ENCODE results near the gene ANGPTL8. TPM values are rescaled to one million over a fixed set of nuclear protein-coding genes. Genes with fewer than 3 reads are reported as not detected.

Gene ANGPTL8
- total RNA-seq, 2 experiments from 2014 or later: not detected

GRCh38 chr19:11252665-11253355 lies 13.4 kb downstream of the ANGPTL8 start:
- Histone ChIP-seq H3K4me1 (ENCODE audit: insufficient read depth, low read length) (no peaks in the 10 kb centered on the region), H3K9me3 (ENCODE audit: control insufficient read depth in 1 of 2, insufficient read depth in 1 of 2, low read length in 2 of 2) (peaks cover 0 to 6% of the 10 kb centered on the region in 2 experiments), H3K4me3 (ENCODE audit: low read length) (no peak overlapping the region), H3K36me3 (ENCODE audit: insufficient read depth, low read length) (no peaks in the 10 kb centered on the region), H3K27ac (ENCODE audit: low read depth in 1 of 2, low read length in 2 of 2) (no peak overlapping the region), H3K27me3 (ENCODE audit: control insufficient read depth in 1 of 2, insufficient read depth in 2 of 2, low read length in 2 of 2) (no peaks in the 10 kb centered on the region)
- ChIA-PET CTCF (no interaction called here), POLR2A (no interaction called here)
- no peak for TF ChIP-seq CTCF (IDR thresholded peaks at IDR 0.05)
- no peak for ATAC-seq (ENCODE audit: poor library complexity)
- Mint-ChIP-seq H3K36me3 (ENCODE audit: low read depth) (no peaks in the 10 kb centered on the region), H3K9me3 (no peaks in the 10 kb centered on the region), H3K4me3 (no peak overlapping the region), H3K27me3 (peaks cover 8% of the 10 kb centered on the region), H3K27ac (no peak overlapping the region), H3K4me1 (ENCODE audit: low read depth) (no peaks in the 10 kb centered on the region)
- no peak for DNase-seq
- intact Hi-C loops (cut with DNase I, micrococcal nuclease): no loop called here

- intact Hi-C loops (cut with DNase I, micrococcal nuclease): no loop called here
- DNase-seq (no peak), ATAC-seq (ENCODE audit: poor library complexity) (no peak)
- Mint-ChIP-seq H3K4me1 (ENCODE audit: low read depth) (no peaks in the 10 kb centered on the region), H3K4me3 (no peak overlapping the region), H3K27me3 (peaks cover 7% of the 10 kb centered on the region), H3K27ac (no peak overlapping the region), H3K9me3 (no peaks in the 10 kb centered on the region), H3K36me3 (ENCODE audit: low read depth) (no peaks in the 10 kb centered on the region)
- TF ChIP-seq CTCF (IDR thresholded peaks at IDR 0.05): no peak
- Histone ChIP-seq H3K36me3 (ENCODE audit: insufficient read depth, low read length) (no peaks in the 10 kb centered on the region), H3K4me1 (ENCODE audit: insufficient read depth, low read length) (no peaks in the 10 kb centered on the region), H3K9me3 (ENCODE audit: control insufficient read depth in 1 of 2, insufficient read depth in 1 of 2, low read length in 2 of 2) (peaks cover 0 to 6% of the 10 kb centered on the region in 2 experiments), H3K27me3 (ENCODE audit: control insufficient read depth in 1 of 2, insufficient read depth in 2 of 2, low read length in 2 of 2) (no peaks in the 10 kb centered on the region), H3K27ac (ENCODE audit: low read depth in 1 of 2, low read length in 2 of 2) (no peak overlapping the region), H3K4me3 (ENCODE audit: low read length) (no peak overlapping the region)
- POLR2A ChIA-PET: no interaction called here
- CTCF ChIA-PET: no interaction called here
Measured at GRCh38 chr19:11254666-11255065, 15.2 kb downstream of the ANGPTL8 start.

GRCh38 chr19:11256189-11256588 lies 16.8 kb downstream of the ANGPTL8 start:
- Mint-ChIP-seq H3K27ac (no peak overlapping the region), H3K9me3 (no peaks in the 10 kb centered on the region), H3K4me3 (no peak overlapping the region), H3K36me3 (ENCODE audit: low read depth) (no peaks in the 10 kb centered on the region), H3K4me1 (ENCODE audit: low read depth) (no peaks in the 10 kb centered on the region), H3K27me3 (peaks cover 18% of the 10 kb centered on the region)
- ChIA-PET CTCF (no interaction called here), POLR2A (no interaction called here)
- peaks cover 0 to 6% of the 10 kb centered on the region in 2 experiments for H3K9me3 ChIP-seq (ENCODE audit: control insufficient read depth in 1 of 2, insufficient read depth in 1 of 2, low read length in 2 of 2)
- ATAC-seq (ENCODE audit: poor library complexity) (no peak), DNase-seq (no peak)
- H3K4me1 ChIP-seq (ENCODE audit: insufficient read depth, low read length): no peaks in the 10 kb centered on the region
- TF ChIP-seq CTCF (IDR thresholded peaks at IDR 0.05): no peak
- H3K36me3 ChIP-seq (ENCODE audit: insufficient read depth, low read length): no peaks in the 10 kb centered on the region
- no peak overlapping the region for H3K27ac ChIP-seq (ENCODE audit: low read depth in 1 of 2, low read length in 2 of 2)
- no peak overlapping the region for H3K4me3 ChIP-seq (ENCODE audit: low read length)
- peaks cover 2 to 4% of the 10 kb centered on the region in 2 experiments for H3K27me3 ChIP-seq (ENCODE audit: control insufficient read depth in 1 of 2, insufficient read depth in 2 of 2, low read length in 2 of 2)
- intact Hi-C loops (cut with DNase I, micrococcal nuclease): no loop called here

All from CD4-positive, alpha-beta T cell (primary cell).